ENCODE results near the gene RSPH6A.

DNA sequence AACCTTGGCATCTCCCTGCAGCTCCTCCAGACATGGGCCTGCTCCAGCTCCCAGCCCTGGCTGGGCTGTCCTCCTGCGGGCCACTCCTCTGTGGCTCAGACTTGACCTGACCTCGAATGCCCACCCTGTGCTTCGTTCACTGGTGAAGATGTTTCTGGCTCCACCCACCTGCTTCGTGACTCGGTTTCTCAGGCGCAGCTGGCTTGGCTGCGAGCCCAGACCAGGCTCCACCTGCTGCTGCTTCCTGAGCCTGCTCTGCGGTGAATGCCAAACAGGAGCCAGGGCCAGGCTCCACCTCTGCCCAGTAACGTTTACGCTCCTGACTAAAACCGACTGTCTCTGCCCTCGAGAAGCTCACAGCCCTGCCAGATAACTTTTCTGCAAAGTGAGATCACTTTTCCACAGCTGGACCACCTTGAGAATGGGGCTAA is 8.9 kb upstream of the RSPH6A start:
- TF ChIP-seq, protein P1, sequence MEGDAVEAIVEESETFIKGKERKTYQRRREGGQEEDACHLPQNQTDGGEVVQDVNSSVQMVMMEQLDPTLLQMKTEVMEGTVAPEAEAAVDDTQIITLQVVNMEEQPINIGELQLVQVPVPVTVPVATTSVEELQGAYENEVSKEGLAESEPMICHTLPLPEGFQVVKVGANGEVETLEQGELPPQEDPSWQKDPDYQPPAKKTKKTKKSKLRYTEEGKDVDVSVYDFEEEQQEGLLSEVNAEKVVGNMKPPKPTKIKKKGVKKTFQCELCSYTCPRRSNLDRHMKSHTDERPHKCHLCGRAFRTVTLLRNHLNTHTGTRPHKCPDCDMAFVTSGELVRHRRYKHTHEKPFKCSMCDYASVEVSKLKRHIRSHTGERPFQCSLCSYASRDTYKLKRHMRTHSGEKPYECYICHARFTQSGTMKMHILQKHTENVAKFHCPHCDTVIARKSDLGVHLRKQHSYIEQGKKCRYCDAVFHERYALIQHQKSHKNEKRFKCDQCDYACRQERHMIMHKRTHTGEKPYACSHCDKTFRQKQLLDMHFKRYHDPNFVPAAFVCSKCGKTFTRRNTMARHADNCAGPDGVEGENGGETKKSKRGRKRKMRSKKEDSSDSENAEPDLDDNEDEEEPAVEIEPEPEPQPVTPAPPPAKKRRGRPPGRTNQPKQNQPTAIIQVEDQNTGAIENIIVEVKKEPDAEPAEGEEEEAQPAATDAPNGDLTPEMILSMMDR (IDR thresholded peaks at IDR 0.05 in 2 of 3, conservative IDR thresholded peaks at IDR 0.05 in 1 of 3; ENCODE audit: control insufficient read depth in 2 of 3, extremely low read depth in 1 of 3, insufficient read depth in 1 of 3, low read depth in 3 of 3, low read length in 3 of 3) = no peak
- TF ChIP-seq SREBF2 (IDR thresholded peaks at IDR 0.05; ENCODE audit: low read length) (no peak), POLR2A (IDR thresholded peaks at IDR 0.05; ENCODE audit: low read depth, low read length) (no peak), SUZ12 (IDR thresholded peaks at IDR 0.05; ENCODE audit: unreplicated experiment) (no peak), BHLHE40 (IDR thresholded peaks at IDR 0.05; ENCODE audit: borderline replicate concordance in 1 of 2, low read depth in 2 of 2, low read length in 1 of 2) (no peak), SIN3A (IDR thresholded peaks at IDR 0.05; ENCODE audit: low read depth, low read length) (no peak), EP300 (IDR thresholded peaks at IDR 0.05; ENCODE audit: borderline replicate concordance in 1 of 2, control insufficient read depth in 1 of 2, low read depth in 2 of 2, low read length in 2 of 2) (no peak), RAD21 (IDR thresholded peaks at IDR 0.05; ENCODE audit: insufficient read depth, low read depth, low read length) (no peak), RBBP5 (conservative IDR thresholded peaks at IDR 0.05) (no peak), EZH2 (IDR thresholded peaks at IDR 0.05; ENCODE audit: borderline replicate concordance, control insufficient read depth, low read depth, low read length) (no peak)
- TF ChIP-seq, protein P2, sequence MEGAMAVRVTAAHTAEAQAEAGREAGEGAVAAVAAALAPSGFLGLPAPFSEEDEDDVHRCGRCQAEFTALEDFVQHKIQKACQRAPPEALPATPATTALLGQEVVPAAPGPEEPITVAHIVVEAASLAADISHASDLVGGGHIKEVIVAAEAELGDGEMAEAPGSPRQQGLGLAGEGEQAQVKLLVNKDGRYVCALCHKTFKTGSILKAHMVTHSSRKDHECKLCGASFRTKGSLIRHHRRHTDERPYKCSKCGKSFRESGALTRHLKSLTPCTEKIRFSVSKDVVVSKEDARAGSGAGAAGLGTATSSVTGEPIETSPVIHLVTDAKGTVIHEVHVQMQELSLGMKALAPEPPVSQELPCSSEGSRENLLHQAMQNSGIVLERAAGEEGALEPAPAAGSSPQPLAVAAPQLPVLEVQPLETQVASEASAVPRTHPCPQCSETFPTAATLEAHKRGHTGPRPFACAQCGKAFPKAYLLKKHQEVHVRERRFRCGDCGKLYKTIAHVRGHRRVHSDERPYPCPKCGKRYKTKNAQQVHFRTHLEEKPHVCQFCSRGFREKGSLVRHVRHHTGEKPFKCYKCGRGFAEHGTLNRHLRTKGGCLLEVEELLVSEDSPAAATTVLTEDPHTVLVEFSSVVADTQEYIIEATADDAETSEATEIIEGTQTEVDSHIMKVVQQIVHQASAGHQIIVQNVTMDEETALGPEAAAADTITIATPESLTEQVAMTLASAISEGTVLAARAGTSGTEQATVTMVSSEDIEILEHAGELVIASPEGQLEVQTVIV (IDR thresholded peaks at IDR 0.05; ENCODE audit: borderline replicate concordance, partially characterized antibody) = no peak
